ENCODE data around the gene RNF213.
A peak's percentile ranks its signal among the peaks of the same experiment; 100 is the strongest.

RNF213 gene

DNA sequence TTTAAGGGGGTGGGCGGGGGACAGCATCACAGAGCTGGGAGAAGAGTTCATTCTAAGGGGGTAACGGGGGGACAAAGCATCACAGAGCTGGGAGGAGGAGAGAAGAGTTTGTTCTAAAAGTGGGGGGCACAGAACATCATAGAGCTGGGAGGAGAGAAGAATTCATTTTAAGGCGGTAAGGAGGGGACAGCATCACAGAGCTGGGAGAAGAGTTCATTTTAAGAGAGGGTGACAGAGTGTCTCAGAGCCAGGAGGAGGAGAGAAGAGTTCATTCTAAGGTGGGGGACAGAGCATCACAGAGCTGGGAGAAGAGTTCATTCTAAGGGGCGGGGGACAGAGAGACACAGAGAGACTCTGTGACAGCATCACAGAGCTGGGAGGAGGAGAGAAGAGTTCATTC is 182.1 kb downstream of the RNF213 start:
- Histone ChIP-seq H3K27me3 (ENCODE audit: control insufficient read depth, insufficient read depth, low read length) (peaks cover 51% of the 10 kb centered on the region), H3K4me3 (ENCODE audit: low read depth, low read length) (no peak overlapping the region), H3K36me3 (ENCODE audit: control insufficient read depth, insufficient read depth, low read length) (no peaks in the 10 kb centered on the region), H3K9ac (ENCODE audit: low read length) (no peak overlapping the region), H3K9me3 (ENCODE audit: control insufficient read depth, insufficient read depth, low read depth, low read length) (no peaks in the 10 kb centered on the region), H3K4me1 (ENCODE audit: control insufficient read depth, insufficient read depth, low read length) (peaks cover 5% of the 10 kb centered on the region; the same call in 1 of the 2 replicates), H3K27ac (ENCODE audit: low read depth, low read length) (no peak overlapping the region)

DNA sequence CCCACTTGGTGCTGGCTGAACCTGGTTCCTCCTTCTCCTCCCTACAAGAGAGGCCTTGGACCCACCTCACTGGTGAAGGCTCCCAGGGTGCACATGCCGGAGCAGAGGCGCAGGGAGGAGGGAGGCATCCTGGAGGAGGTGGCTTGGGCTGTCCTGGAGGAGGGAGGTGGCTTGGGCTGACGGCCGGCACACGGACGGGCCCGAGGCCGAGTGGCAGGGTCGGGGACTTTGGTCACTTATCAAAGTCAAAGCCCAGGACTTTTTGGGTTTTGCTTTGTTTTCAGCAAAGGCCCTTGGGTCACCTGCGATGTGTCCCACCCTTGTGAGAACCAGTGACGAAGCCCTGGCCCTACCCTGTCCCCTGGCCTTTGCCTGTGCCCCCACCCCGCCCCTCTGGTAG is 182.8 kb downstream of the RNF213 start:
- Histone ChIP-seq H3K4me1 (ENCODE audit: control insufficient read depth, insufficient read depth, low read length) (peaks cover 5% of the 10 kb centered on the region; the same call in 1 of the 2 replicates), H3K36me3 (ENCODE audit: control insufficient read depth, insufficient read depth, low read length) (no peaks in the 10 kb centered on the region), H3K4me3 (ENCODE audit: low read depth, low read length) (no peak overlapping the region), H3K9me3 (ENCODE audit: control insufficient read depth, insufficient read depth, low read depth, low read length) (no peaks in the 10 kb centered on the region), H3K27ac (ENCODE audit: low read depth, low read length) (no peak overlapping the region), H3K9ac (ENCODE audit: low read length) (no peak overlapping the region), H3K27me3 (ENCODE audit: control insufficient read depth, insufficient read depth, low read length) (peaks cover 55% of the 10 kb centered on the region)

DNA sequence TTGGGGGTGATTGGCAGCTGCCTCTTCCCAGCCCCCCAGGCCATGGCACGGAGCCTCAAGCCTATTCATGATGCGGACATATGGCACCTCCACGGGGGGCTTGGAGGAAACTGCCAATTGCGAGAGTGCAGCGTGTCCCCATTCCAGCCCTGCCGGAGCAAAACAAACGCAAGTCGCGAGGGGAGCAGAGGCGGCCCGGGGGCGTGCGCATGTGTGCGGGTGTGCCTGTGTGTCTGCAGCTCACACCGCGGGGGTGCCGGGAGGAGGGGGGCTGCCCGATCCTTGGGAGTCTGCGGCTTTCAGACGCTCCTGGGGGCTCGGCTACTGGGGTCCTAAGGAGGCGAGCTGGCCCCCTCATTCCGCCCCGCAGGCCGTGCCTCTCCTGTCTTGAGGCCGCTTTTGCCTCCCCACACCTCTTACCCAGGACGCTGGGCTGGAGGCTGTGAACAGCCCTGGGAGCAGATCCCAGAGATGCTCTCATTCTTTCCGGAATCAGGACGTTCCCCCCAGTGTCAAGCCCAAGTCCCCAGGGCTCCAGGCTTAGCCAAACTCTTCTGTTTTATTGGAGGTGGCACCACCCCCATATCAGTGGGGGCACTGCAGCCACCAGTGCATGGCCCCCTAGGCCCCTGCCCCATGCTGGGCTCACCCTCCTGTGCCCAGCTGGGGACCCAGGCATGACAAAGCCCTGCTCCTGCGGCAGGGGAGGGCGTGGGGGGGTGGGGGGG is 183.4 kb downstream of the RNF213 start:
- Histone ChIP-seq H3K27ac (ENCODE audit: low read depth, low read length) (no peak overlapping the region), H3K9ac (ENCODE audit: low read length) (no peak overlapping the region), H3K36me3 (ENCODE audit: control insufficient read depth, insufficient read depth, low read length) (no peaks in the 10 kb centered on the region), H3K9me3 (ENCODE audit: control insufficient read depth, insufficient read depth, low read depth, low read length) (no peaks in the 10 kb centered on the region), H3K4me3 (ENCODE audit: low read depth, low read length) (peak overlapping the region; percentile 36), H3K4me1 (ENCODE audit: control insufficient read depth, insufficient read depth, low read length) (peaks cover 5% of the 10 kb centered on the region; the same call in 1 of the 2 replicates), H3K27me3 (ENCODE audit: control insufficient read depth, insufficient read depth, low read length) (peaks cover 60% of the 10 kb centered on the region)

DNA sequence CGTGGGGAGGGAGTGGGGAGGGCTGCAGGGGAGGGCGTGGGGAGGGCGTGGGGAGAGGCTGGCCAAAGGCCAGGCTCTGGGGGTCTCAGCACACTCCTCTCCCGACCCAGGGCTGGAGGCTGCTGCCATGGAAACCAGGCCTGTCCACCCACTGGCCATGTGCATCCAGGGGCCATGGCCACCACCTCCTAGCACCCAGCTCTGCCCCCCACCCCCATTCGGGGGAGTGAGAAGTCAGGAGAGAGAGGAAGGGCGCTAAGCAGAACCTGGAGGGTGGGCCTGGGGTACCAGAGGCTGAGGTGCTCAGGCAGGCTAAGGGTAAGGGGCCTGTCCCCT is 184.0 kb downstream of the RNF213 start:
- Histone ChIP-seq H3K36me3 (ENCODE audit: control insufficient read depth, insufficient read depth, low read length) (no peaks in the 10 kb centered on the region), H3K4me1 (ENCODE audit: control insufficient read depth, insufficient read depth, low read length) (peaks cover 5% of the 10 kb centered on the region; the same call in 1 of the 2 replicates), H3K9me3 (ENCODE audit: control insufficient read depth, insufficient read depth, low read depth, low read length) (no peaks in the 10 kb centered on the region), H3K27me3 (ENCODE audit: control insufficient read depth, insufficient read depth, low read length) (peaks cover 63% of the 10 kb centered on the region), H3K4me3 (ENCODE audit: low read depth, low read length) (no peak overlapping the region), H3K27ac (ENCODE audit: low read depth, low read length) (no peak overlapping the region), H3K9ac (ENCODE audit: low read length) (no peak overlapping the region)

DNA sequence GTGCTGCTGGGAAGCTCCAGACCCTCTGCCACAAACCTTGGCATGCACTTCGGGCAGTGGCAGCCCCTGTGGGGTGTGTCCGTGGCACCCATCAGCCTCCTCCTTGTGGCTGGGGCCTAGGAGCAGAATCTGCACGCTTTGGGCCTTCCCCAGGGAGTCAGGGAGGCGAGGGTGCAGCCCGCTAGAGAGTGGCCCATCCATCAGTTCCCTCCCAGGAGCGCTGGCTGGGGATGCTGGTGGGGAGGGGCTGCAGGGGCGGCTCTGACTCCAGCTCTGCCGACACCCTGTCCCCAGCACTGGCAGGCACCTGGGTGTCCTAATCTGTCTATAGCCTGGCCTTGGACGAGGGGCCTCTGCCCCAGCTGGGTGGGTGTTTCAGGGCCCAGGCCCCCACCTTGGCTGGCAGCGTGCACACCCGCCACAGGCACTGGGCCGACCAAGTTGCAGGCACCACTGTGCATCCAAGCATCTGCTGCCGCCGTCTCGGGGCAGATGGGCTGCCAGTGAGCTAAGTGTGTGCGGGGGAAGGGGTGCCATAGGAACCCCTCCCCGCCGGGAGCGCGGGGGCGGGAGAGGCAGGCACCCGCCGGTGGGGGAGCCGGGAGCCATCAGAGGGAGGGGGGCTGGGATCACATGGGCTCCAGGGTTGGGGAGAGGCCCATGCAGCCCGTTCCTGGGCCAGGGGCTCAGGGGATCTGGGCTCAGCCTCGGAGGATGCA is 184.5 kb downstream of the RNF213 start:
- H3K27me3 ChIP-seq (ENCODE audit: control insufficient read depth, insufficient read depth, low read length): peaks cover 63% of the 10 kb centered on the region
- H3K4me1 ChIP-seq (ENCODE audit: control insufficient read depth, insufficient read depth, low read length): peaks cover 5% of the 10 kb centered on the region; the same call in 1 of the 2 replicates
- no peaks in the 10 kb centered on the region for H3K36me3 ChIP-seq (ENCODE audit: control insufficient read depth, insufficient read depth, low read length)
- H3K9ac ChIP-seq (ENCODE audit: low read length): no peak overlapping the region
- H3K4me3 ChIP-seq (ENCODE audit: low read depth, low read length): no peak overlapping the region
- no peaks in the 10 kb centered on the region for H3K9me3 ChIP-seq (ENCODE audit: control insufficient read depth, insufficient read depth, low read depth, low read length)
- H3K27ac ChIP-seq (ENCODE audit: low read depth, low read length): no peak overlapping the region

DNA sequence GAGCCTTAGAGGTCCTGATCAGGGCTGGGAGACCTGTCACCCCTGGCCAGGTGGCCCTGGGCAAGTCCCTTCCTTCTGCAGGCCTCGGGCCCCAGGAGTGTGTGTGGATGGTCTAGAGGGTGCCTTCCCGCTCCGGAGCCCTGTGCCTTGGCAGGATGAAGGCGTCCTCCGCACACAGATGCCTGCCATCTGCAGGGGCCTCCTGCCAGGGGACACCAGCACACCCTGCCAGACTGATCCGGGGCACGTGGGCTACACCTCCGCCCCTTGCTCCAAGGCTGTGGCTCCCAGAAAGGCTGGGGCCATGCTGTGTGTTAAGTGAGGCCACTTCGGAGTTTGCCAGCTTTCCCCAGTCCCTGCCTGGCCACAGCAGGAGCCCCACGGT is 185.1 kb downstream of the RNF213 start:
- no peak overlapping the region for H3K4me3 ChIP-seq (ENCODE audit: low read depth, low read length)
- no peak overlapping the region for H3K9ac ChIP-seq (ENCODE audit: low read length)
- no peaks in the 10 kb centered on the region for H3K9me3 ChIP-seq (ENCODE audit: control insufficient read depth, insufficient read depth, low read depth, low read length)
- peaks cover 63% of the 10 kb centered on the region for H3K27me3 ChIP-seq (ENCODE audit: control insufficient read depth, insufficient read depth, low read length)
- H3K4me1 ChIP-seq (ENCODE audit: control insufficient read depth, insufficient read depth, low read length): peaks cover 5% of the 10 kb centered on the region; the same call in 1 of the 2 replicates
- no peak overlapping the region for H3K27ac ChIP-seq (ENCODE audit: low read depth, low read length)
- no peaks in the 10 kb centered on the region for H3K36me3 ChIP-seq (ENCODE audit: control insufficient read depth, insufficient read depth, low read length)

DNA sequence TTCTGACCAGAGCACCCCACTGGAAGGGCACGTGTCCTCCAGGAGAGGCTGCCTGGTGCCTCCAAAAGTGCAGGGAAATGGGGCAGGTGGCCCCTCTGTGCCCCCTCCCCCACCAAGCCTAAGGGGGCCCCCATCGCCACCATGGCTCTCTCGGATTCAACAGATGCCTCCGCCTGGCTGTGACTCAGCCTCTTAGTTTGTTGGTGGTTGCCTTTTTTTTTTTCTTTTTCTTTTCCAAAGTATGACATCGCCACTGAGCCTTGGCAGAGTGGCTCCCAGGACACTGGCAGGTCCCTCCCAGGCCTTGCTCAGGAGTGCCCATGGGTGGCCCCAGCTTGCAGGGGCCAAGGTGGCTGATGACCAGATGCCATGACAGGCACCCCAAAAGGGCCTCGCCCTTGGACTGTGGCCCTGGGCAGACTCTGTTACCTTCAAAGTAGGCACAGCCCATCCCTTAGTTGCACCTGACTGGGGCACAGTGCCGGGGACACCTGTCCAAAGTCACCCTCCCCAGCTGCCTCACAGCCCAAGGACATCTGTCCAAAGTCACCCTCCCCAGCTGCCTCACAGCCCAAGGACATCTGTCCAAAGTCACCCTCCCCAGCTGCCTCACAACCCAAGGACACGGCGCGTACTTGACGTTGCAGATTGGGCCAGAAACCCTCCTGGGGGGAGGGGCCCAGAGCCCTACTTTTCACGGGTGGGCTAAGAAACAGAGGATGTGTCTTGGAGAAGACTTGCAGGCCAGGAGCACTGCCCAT is 186.2 kb downstream of the RNF213 start:
- Histone ChIP-seq H3K9me3 (ENCODE audit: control insufficient read depth, insufficient read depth, low read depth, low read length) (no peaks in the 10 kb centered on the region), H3K4me1 (ENCODE audit: control insufficient read depth, insufficient read depth, low read length) (peaks cover 5% of the 10 kb centered on the region; the same call in 1 of the 2 replicates), H3K36me3 (ENCODE audit: control insufficient read depth, insufficient read depth, low read length) (no peaks in the 10 kb centered on the region), H3K4me3 (ENCODE audit: low read depth, low read length) (no peak overlapping the region), H3K27ac (ENCODE audit: low read depth, low read length) (no peak overlapping the region), H3K27me3 (ENCODE audit: control insufficient read depth, insufficient read depth, low read length) (peaks cover 56% of the 10 kb centered on the region), H3K9ac (ENCODE audit: low read length) (no peak overlapping the region)

DNA sequence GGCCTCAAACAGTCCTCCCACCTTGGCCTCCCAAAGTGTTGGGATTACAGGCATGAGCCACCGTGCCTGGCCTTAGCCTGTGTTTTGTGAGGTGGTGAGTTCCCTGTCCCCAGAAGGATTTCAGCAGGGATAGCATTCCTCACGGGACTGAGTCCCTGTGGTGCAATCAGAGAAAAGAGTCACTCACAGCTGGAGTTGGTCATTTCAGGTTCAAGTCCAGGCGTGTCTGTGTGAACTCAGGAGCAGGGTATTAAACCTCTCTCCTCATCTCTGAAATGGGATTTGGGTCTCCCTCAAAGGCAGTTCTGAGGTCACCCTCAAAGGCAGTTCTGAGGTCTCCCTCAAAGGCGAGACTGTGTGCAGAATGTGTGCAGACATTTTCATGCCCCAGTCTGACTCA is 187.1 kb downstream of the RNF213 start:
- no peaks in the 10 kb centered on the region for H3K9me3 ChIP-seq (ENCODE audit: control insufficient read depth, insufficient read depth, low read depth, low read length)
- no peaks in the 10 kb centered on the region for H3K36me3 ChIP-seq (ENCODE audit: control insufficient read depth, insufficient read depth, low read length)
- peaks cover 5% of the 10 kb centered on the region; the same call in 1 of the 2 replicates for H3K4me1 ChIP-seq (ENCODE audit: control insufficient read depth, insufficient read depth, low read length)
- H3K4me3 ChIP-seq (ENCODE audit: low read depth, low read length): no peak overlapping the region
- no peak overlapping the region for H3K9ac ChIP-seq (ENCODE audit: low read length)
- peaks cover 46% of the 10 kb centered on the region for H3K27me3 ChIP-seq (ENCODE audit: control insufficient read depth, insufficient read depth, low read length)
- no peak overlapping the region for H3K27ac ChIP-seq (ENCODE audit: low read depth, low read length)

Measured in HUES6 (cell line).